T-cell (primary cell): ENCODE results near the gene FAM193B. TPM values are rescaled to one million over a fixed set of nuclear protein-coding genes. Genes with fewer than 3 reads are reported as not detected.

Source experiments
- ATAC-seq, 4 experiments: fragments of 200-7000 bp in 3 of 4; fragments of 150-1000 bp in 1 of 4; cut with Tn5 transposase; replicated peaks in 1 of 4; 1 replicate in 3 of 4; 2 replicates in 1 of 4; pipeline ENCODE4 v1.10.0; 2021; ENCODE audit warnings: moderate library complexity in 3 of 4, mild to moderate bottlenecking in 2 of 4, moderate number of reproducible peaks in 1 of 4
- CTCF ChIA-PET, 2 donors: fragments of 300-600 bp; sonication (Branson Sonifier 250); formaldehyde crosslinking; loops; one replicate each; lab custom pipeline; 2022; ENCODE audit warnings: antibody characterized with exemption in 2 of 2; lab: Charles Lee
- POLR2A ChIA-PET, 2 donors: fragments of 300-600 bp; sonication (Branson Sonifier 250); formaldehyde crosslinking; loops; one replicate each; lab custom pipeline; 2022; ENCODE audit warnings: antibody characterized with exemption in 2 of 2; lab: Charles Lee
- DNase-seq, 35 experiments: peaks; one replicate each; pipeline versions ENCODE4 v3.0.0 to v3.0.0-alpha.2; 2013 to 2023
- H3K27ac ChIP-seq: one replicate; pipeline ENCODE4 v1.5.1; 2013; ENCODE audit warnings: low read length
- H3K27me3 ChIP-seq, 2 experiments: replicated peaks in 1 of 2; 1 replicate in 1 of 2; 2 replicates in 1 of 2; pipeline versions ENCODE4 v1.6.1 to v1.7.0; 2013; ENCODE audit warnings: low read length in 1 of 2, mixed read lengths in 1 of 2; ENCODE audit not compliant: control insufficient read depth in 2 of 2, insufficient read depth in 2 of 2; ENCODE audit errors: extremely low read depth in 1 of 2
- H3K36me3 ChIP-seq, 2 donors: 1 replicate in 1 of 2; 2 replicates in 1 of 2; pipeline versions ENCODE4 v1.6.1 to v1.7.0; 2013; ENCODE audit warnings: low read length in 1 of 2; ENCODE audit not compliant: control insufficient read depth in 2 of 2, insufficient read depth in 1 of 2; ENCODE audit errors: extremely low read depth in 1 of 2
- H3K4me1 ChIP-seq, 2 experiments: 1 replicate in 1 of 2; 2 replicates in 1 of 2; pipeline versions ENCODE4 v1.6.1 to v1.7.0; 2013; ENCODE audit warnings: low read length in 2 of 2, mixed read lengths in 1 of 2; ENCODE audit not compliant: insufficient read depth in 2 of 2, control insufficient read depth in 1 of 2; ENCODE audit errors: extremely low read depth in 1 of 2
- H3K4me3 ChIP-seq, 2 donors: 1 replicate in 1 of 2; 2 replicates in 1 of 2; pipeline versions ENCODE4 v1.5.1 to v1.7.0; 2013; ENCODE audit warnings: mild to moderate bottlenecking in 2 of 2, low read length in 1 of 2, moderate library complexity in 1 of 2; ENCODE audit not compliant: control insufficient read depth in 1 of 2; ENCODE audit errors: extremely low read depth in 1 of 2
- H3K9me3 ChIP-seq: 2 replicates; pipeline ENCODE4 v1.7.0; 2013
- H3K27ac Mint-ChIP-seq, 2 donors: one replicate each; pipeline ENCODE4 v1.8.0; 2020 to 2021; ENCODE audit warnings: mild to moderate bottlenecking in 2 of 2, mixed read lengths in 2 of 2
- H3K27me3 Mint-ChIP-seq, 2 donors: one replicate each; pipeline ENCODE4 v1.8.0; 2021 to 2022; ENCODE audit warnings: mixed read lengths in 2 of 2
- H3K36me3 Mint-ChIP-seq: one replicate; pipeline ENCODE4 v1.8.0; 2021; ENCODE audit warnings: mixed read lengths
- H3K4me1 Mint-ChIP-seq, 3 donors: one replicate each; pipeline ENCODE4 v1.8.0; 2020 to 2022; ENCODE audit warnings: mixed read lengths in 3 of 3, mild to moderate bottlenecking in 1 of 3
- H3K4me3 Mint-ChIP-seq, 3 donors: one replicate each; pipeline ENCODE4 v1.8.0; 2020 to 2022; ENCODE audit warnings: mild to moderate bottlenecking in 3 of 3, mixed read lengths in 3 of 3, moderate library complexity in 3 of 3
- H3K9me3 Mint-ChIP-seq, 3 donors: one replicate each; pipeline ENCODE4 v1.8.0; 2020 to 2022; ENCODE audit warnings: mixed read lengths in 3 of 3
- WGBS: methylation state at CpG from one replicate; pipeline ENCODE4 v1.1.5; 2013; ENCODE audit warnings: missing lambda C conversion rate; ENCODE audit not compliant: insufficient coverage; 5-methylcytosine and 5-hydroxymethylcytosine counted together
- total RNA-seq, 35 experiments: library from RNA in 6 of 35; stranded (reverse) in 6 of 35; fragments of 120-200 nt in 1 of 35; gene quantifications; one replicate each; pipeline versions ENCODE4 v1.2.1 to v1.2.4 and lab custom pipeline; 2013 to 2026

FAM193B gene
- total RNA-seq, 5 donors from 2014 or later (not counting 1 experiment from before 2014, with no cell fraction given), result 162 to 233 (median 217) TPM

DNA sequence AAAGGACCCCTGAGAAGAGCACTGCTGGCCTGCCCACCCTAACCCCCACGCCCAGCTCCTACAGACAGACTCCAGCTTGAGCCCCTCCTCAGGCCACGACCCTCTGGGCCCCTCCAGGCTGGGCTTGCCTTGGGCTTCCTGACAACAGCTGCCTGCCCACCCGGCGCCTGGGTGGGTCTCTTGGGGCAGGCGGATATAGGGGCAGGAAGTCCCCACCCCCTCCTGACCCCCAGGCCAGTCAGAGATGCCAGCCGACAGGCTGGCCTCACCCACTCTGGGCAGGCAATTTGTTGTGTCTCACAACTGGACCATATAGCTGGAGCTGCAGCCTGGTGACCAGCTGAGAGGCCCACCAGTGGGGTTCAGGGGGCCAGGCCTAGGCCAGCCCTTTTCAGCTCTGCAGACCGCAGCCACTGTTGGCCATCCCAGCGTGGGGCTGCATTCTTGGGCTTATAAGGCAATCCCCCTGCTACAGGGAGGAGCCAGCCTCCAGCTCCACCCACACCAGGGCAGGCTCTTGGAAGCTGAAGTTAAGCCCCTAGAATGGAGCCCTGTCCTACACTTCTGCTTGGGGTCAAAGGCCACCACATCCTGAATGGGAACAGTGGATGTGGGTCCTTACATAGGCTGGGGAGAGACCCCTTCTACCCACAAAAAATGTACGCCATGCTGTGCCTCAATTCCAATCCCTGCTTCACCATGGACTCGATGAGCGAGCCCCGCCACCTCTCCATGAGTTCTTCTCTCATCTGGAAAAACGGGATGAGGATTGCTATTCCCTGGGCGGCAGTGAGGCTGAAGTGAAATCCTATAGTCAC lies 58.9 kb downstream of the FAM193B start:
- POLR2A ChIA-PET, result no interaction called here

DNA sequence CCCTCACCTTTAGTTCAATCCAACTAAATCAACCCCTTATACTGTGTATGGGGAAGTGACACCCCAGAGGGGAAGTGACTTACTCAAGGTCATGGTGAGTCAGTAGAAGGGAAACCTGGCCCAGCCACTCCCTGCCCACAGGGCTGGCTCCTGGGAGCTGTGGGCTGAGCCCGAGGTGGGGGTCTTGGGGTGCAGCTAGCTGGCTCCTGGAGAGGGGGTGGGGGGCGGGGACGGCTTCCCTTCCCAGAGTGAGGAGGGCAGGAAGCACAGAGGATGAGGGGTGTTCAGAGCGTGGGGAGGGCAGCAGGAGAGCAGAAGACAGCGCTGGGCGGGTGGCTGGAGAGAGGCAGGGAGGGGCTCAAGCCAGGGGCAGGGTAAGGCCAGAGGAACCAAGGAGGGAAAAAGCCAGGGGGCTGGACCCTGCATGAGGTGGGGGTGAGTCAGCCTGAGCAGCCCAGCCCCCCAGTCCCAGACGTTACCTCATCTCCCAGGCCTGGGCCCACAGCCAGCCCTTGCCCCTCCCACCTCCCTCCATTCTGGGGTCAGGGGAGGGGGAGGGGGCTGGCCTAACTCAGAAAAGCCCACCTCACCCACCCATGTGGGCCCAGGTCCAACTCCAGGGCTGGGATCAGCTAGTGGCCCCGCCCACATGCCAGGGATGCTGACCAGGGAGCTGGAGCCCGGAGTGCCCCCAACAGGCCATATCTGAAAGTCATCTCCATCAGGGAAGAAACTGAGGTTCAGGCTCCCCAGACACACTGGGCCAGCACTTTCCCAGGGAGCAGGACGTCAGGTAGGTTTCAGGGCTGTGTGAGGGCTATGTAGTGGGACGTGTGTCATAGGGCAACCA lies 59.8 kb downstream of the FAM193B start:
- 93% methylated on average over 2 of the region's 11 CpGs for WGBS
- H3K27me3 Mint-ChIP-seq, result no peaks in the 10 kb centered on the region
- peak in 1 of 35 experiments; percentile 47 for DNase-seq
- ChIA-PET CTCF (interaction anchor here in 1 of 2 donors (0.6 to 1.1 kb wide), 2 partner anchors 104 to 380 kb away, joined by 3 to 4 read pairs; no protein-coding TSS in a partner anchor), POLR2A (no interaction called here)
- H3K27ac ChIP-seq, result no peak overlapping the region
- H3K4me3 ChIP-seq, result no peak overlapping the region
- peaks cover 19 to 26% (median 20%) of the 10 kb centered on the region in 3 donors for H3K4me1 Mint-ChIP-seq
- no peaks in the 10 kb centered on the region for H3K9me3 Mint-ChIP-seq
- H3K9me3 ChIP-seq, result no peaks in the 10 kb centered on the region
- peaks cover 0 to 6% of the 10 kb centered on the region in 2 experiments for H3K27me3 ChIP-seq
- H3K36me3 ChIP-seq, result peaks cover 0 to 17% of the 10 kb centered on the region in 2 donors
- peaks cover 0 to 41% of the 10 kb centered on the region in 2 experiments for H3K4me1 ChIP-seq
- peak overlapping the region in 1 of 2 donors; percentile 34 for H3K27ac Mint-ChIP-seq
- H3K4me3 Mint-ChIP-seq, result no peak overlapping the region
- peaks cover 10% of the 10 kb centered on the region for H3K36me3 Mint-ChIP-seq
- no peak for ATAC-seq

More for the DNA sequence above, 58.9 kb downstream of the FAM193B start:
- Mint-ChIP-seq H3K4me1 (peaks cover 20 to 27% (median 20%) of the 10 kb centered on the region in 3 donors), H3K27ac (no peak overlapping the region), H3K36me3 (peaks cover 5% of the 10 kb centered on the region), H3K4me3 (peak overlapping the region; percentile 44 to 84 (median 61)), H3K27me3 (no peaks in the 10 kb centered on the region), H3K9me3 (no peaks in the 10 kb centered on the region)
- Histone ChIP-seq H3K27ac (no peak overlapping the region), H3K4me1 (peaks cover 0 to 41% of the 10 kb centered on the region in 2 experiments), H3K27me3 (peaks cover 0 to 6% of the 10 kb centered on the region in 2 experiments), H3K4me3 (no peak overlapping the region), H3K36me3 (peaks cover 0 to 10% of the 10 kb centered on the region in 2 donors), H3K9me3 (no peaks in the 10 kb centered on the region)
- ATAC-seq, result no peak
- no peak for DNase-seq
- 97% methylated on average over 10 of the region's 14 CpGs for WGBS
- CTCF ChIA-PET, result interaction anchor here (0.6 to 0.8 kb wide), 2 partner anchors 18 to 381 kb away, joined by 3 to 4 read pairs; no protein-coding TSS in a partner anchor

DNA sequence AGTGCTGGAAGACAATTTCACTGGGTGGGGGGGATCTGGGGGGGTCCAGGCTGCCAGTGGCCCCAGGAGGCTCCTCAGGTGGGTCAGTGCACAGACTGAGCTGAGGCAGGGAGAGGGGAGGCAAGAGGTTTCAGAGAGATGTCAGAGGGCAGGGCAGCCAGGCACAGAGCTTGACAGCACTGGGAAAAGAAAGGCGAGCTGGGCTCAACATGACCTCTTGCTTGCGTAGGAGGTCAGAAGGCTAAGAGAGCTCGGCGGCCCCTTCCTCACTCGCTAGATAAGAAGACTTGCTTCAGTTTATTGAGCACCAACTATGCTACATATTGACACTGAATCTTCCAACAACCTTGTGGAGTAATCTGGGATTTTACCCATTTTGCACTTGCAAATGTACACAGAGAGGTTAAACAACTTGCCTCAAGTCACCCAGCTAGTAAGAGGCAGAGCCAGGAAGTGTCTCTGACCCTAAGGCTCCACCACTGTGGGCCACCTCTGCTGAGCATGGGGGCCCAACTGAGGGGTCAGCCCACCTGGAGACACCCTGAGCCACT lies 60.5 kb downstream of the FAM193B start:
- DNase-seq (no peak), ATAC-seq (no peak)
- WGBS, result 100% methylated on average over 3 of the region's 5 CpGs
- H3K9me3 Mint-ChIP-seq, result no peaks in the 10 kb centered on the region
- POLR2A ChIA-PET, result no interaction called here
- no peak overlapping the region for H3K4me3 Mint-ChIP-seq
- peaks cover 0 to 6% of the 10 kb centered on the region in 2 experiments for H3K27me3 ChIP-seq
- H3K9me3 ChIP-seq, result no peaks in the 10 kb centered on the region
- no peak overlapping the region for H3K4me3 ChIP-seq
- H3K4me1 Mint-ChIP-seq, result peaks cover 17 to 24% (median 20%) of the 10 kb centered on the region in 3 donors
- H3K27me3 Mint-ChIP-seq, result no peaks in the 10 kb centered on the region
- CTCF ChIA-PET, result interaction anchor here in 1 of 2 donors (0.6 to 1.1 kb wide), 2 partner anchors 103 to 480 kb away, joined by 3 read pairs; no protein-coding TSS in a partner anchor
- peaks cover 10% of the 10 kb centered on the region for H3K36me3 Mint-ChIP-seq
- H3K4me1 ChIP-seq, result peaks cover 0 to 41% of the 10 kb centered on the region in 2 experiments
- peak overlapping the region in 1 of 2 donors; percentile 34 for H3K27ac Mint-ChIP-seq
- peaks cover 0 to 18% of the 10 kb centered on the region in 2 donors for H3K36me3 ChIP-seq
- no peak overlapping the region for H3K27ac ChIP-seq

DNA sequence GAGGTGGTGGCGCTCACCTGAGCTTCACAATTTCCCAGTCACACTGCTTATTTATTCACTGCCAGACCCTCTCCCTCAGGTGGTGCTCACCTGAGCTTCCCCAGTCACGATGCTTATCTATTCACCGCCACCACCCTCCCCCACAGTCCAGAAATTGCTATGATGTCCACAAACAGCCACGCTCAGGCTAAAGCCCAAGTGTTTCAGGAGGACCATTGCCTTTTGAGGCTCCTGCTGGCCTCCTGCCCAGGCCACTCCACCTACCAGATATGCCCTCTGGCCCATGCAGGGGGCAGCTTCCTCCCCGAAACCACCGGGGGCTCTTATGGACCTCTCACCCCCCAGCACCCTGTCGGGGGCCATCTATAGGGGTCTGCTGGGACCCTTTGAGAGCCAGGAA lies 61.5 kb downstream of the FAM193B start:
- ChIA-PET POLR2A (no interaction called here), CTCF (interaction anchor here in 1 of 2 donors (1.0 kb wide), 1 partner anchor 183 kb away, joined by 3 read pairs; no protein-coding TSS in a partner anchor)
- 89% methylated on average over 6 of the region's 7 CpGs for WGBS
- Mint-ChIP-seq H3K27me3 (no peaks in the 10 kb centered on the region), H3K4me3 (no peak overlapping the region), H3K4me1 (peaks cover 7 to 15% (median 12%) of the 10 kb centered on the region in 3 donors), H3K36me3 (peaks cover 10% of the 10 kb centered on the region), H3K9me3 (no peaks in the 10 kb centered on the region), H3K27ac (no peak overlapping the region)
- H3K36me3 ChIP-seq, result peaks cover 0 to 20% of the 10 kb centered on the region in 2 donors
- DNase-seq (no peak), ATAC-seq (no peak)
- no peaks in the 10 kb centered on the region for H3K9me3 ChIP-seq
- peaks cover 0 to 33% of the 10 kb centered on the region in 2 experiments for H3K4me1 ChIP-seq
- no peaks in the 10 kb centered on the region for H3K27me3 ChIP-seq
- no peak overlapping the region for H3K27ac ChIP-seq
- H3K4me3 ChIP-seq, result no peak overlapping the region

DNA sequence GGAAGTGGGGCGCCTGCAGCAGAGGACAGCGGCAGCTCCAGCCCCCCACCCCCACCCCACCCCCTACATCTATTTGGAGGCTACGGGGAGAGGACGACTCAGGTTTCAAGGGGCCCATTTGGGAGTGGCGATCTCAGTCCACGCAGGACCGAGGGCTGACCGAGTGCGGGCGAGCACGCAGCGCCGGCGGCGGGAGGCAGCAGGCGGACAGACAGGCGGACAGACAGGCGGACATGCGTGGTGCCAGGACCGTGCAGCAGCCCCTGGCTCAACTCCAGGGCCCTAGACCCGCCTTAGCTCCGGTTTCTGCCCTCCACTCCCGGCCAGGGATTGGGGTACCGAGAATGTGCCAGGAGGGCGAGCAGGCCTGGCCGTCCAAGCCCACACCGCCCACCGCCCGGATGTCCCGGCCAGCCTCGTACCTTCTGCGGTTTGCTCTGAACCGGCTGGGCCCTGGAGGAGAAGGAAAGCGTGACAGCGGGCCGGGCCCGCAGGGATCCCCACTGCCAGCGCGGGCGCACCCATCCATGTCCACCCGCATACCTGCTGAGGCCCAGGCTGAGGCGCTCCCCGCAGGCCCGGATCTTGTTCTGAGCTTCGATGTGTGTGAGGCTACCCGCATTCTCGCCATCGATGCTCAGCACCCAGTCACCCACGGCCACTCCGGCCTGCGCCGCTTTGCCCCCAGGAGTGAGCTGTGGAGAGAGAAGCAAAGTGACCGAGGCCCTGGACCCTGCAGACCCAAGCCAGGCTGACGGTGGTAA lies 62.2 kb downstream of the FAM193B start:
- no peaks in the 10 kb centered on the region for H3K9me3 ChIP-seq
- H3K27me3 ChIP-seq, result no peaks in the 10 kb centered on the region
- H3K36me3 Mint-ChIP-seq, result peaks cover 10% of the 10 kb centered on the region
- no peaks in the 10 kb centered on the region for H3K27me3 Mint-ChIP-seq
- no peak for DNase-seq
- 97% methylated on average over 49 of the region's 54 CpGs for WGBS
- H3K36me3 ChIP-seq, result peaks cover 0 to 20% of the 10 kb centered on the region in 2 donors
- H3K4me3 Mint-ChIP-seq, result no peak overlapping the region
- ChIA-PET CTCF (interaction anchor here in 1 of 2 donors (1.0 kb wide), 1 partner anchor 182 kb away, joined by 3 read pairs; no protein-coding TSS in a partner anchor), POLR2A (no interaction called here)
- no peak for ATAC-seq
- H3K27ac Mint-ChIP-seq, result no peak overlapping the region
- peaks cover 5 to 14% (median 10%) of the 10 kb centered on the region in 3 donors for H3K4me1 Mint-ChIP-seq
- peaks cover 0 to 30% of the 10 kb centered on the region in 2 experiments for H3K4me1 ChIP-seq
- H3K9me3 Mint-ChIP-seq, result no peaks in the 10 kb centered on the region
- no peak overlapping the region for H3K27ac ChIP-seq
- H3K4me3 ChIP-seq, result no peak overlapping the region
